Uterus (tissue), 2 donors: Measurements from ENCODE around the gene KIFAP3.

Source experiments
- POLR2A ChIP-seq, 2 donors: fragments of 450-650 bp; IDR thresholded peaks; one replicate each; pipeline ENCODE4 v1.6.1; 2016; ENCODE audit warnings: antibody characterized with exemption in 2 of 2, mild to moderate bottlenecking in 1 of 2, moderate library complexity in 1 of 2
- TF ChIP-seq, protein P1 (sequence below), 4 experiments: fragments of 200-600 bp in 2 of 4; fragments of 450-650 bp in 2 of 4; sonication (generic) in 2 of 4; IDR thresholded peaks; one replicate each; pipeline ENCODE4 v1.5.1; 2016 to 2019; ENCODE audit warnings: antibody characterized with exemption in 4 of 4, mild to moderate bottlenecking in 2 of 4, moderate library complexity in 1 of 4

DNA sequence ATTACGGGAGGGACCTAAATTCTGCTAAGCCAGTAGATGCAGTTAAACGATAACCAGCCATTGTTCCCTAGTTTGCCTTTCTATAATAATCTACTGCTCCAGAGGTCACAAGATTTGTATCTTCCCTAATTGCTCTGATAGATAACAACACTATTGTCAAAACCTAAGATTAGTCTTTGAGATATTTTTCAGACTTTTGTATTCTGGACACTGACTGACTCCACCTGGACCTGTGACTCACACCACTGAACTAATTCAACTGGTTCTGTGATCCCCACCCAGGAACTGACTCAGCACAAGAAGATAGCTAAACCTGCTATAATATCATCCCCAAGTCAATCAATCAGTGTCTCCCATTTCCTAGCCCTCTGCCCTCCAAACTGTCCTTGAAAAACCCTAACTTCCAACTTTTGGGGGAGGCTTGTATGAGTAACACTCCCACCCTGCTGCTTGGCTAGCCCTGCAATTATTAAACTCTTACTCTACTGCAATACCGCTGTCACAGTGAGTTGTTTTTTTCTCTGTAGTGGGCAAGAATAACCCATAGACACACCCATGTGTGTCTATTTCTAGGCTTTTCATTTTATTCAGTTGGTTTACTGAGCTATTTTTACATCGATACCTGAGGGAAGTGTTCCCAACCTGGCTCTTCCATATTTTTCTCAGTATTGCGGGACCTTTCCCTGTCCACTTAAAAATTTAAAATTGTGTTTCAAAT is 11.2 kb downstream of the KIFAP3 start:
- TF ChIP-seq, protein P1, sequence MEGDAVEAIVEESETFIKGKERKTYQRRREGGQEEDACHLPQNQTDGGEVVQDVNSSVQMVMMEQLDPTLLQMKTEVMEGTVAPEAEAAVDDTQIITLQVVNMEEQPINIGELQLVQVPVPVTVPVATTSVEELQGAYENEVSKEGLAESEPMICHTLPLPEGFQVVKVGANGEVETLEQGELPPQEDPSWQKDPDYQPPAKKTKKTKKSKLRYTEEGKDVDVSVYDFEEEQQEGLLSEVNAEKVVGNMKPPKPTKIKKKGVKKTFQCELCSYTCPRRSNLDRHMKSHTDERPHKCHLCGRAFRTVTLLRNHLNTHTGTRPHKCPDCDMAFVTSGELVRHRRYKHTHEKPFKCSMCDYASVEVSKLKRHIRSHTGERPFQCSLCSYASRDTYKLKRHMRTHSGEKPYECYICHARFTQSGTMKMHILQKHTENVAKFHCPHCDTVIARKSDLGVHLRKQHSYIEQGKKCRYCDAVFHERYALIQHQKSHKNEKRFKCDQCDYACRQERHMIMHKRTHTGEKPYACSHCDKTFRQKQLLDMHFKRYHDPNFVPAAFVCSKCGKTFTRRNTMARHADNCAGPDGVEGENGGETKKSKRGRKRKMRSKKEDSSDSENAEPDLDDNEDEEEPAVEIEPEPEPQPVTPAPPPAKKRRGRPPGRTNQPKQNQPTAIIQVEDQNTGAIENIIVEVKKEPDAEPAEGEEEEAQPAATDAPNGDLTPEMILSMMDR (IDR thresholded peaks at IDR 0.05): no peak
- no peak for TF ChIP-seq POLR2A (IDR thresholded peaks at IDR 0.05)
